T-helper 1 cell treated with Interleukin-12 subunit alpha and Interleukin-12 subunit beta and Interleukin-4 antibody, amounts not matched to agents 30 ng/mL and 1 ng/mL, for 36 hours (primary cell): ENCODE results near the gene CGB8. TPM values are rescaled to one million over a fixed set of nuclear protein-coding genes. Genes with fewer than 3 reads are reported as not detected.

Source experiments
- intact Hi-C: fragments of 100-400 bp; cut with micrococcal nuclease; formaldehyde crosslinking; loops from one replicate; pipeline ENCODE4 v1.15.1; 2024
- total RNA-seq: library from RNA; stranded (reverse); gene quantifications from 2 replicates; pipeline ENCODE4 v1.2.3, GENCODE V29; 2022

CGB8 gene
- total RNA-seq, 1 donor from 2014 or later, result not detected

DNA sequence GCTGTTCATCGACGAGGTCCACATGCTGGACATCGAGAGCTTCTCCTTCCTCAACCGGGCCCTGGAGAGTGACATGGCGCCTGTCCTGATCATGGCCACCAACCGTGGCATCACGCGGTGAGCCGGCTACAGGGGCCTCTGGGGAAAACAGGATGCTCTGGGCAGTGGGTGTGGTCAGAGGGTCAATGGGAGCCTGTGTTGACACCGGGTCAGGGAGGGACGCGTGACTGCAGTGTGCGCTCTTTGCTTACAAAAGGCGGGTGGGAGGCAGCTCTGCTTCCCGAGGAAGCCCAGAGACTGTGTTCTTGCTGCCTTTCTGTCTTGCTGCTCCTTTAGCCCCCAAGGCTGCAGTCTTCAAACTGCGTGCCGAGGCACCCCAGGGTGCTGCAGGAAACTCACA lies 37.7 kb downstream of the CGB8 start:
- intact Hi-C loops, result no loop called here

DNA sequence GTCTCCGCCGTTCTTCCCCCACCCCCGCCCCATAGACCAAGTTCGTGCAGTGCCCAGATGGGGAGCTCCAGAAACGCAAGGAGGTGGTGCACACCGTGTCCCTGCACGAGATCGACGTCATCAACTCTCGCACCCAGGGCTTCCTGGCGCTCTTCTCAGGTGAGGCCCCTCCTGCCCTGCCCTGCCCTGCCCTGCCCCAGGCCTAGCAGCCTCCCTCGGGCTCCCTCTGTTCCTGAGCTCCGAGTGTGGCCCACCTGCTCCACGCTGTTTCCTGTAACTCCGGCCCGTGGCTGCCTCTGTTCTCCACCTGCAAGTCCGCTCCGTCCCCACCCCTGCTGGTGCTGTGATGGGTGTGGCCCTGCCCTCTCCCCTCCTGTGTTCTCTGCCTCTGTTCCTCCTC lies 38.5 kb downstream of the CGB8 start:
- intact Hi-C loops, result no loop called here

DNA sequence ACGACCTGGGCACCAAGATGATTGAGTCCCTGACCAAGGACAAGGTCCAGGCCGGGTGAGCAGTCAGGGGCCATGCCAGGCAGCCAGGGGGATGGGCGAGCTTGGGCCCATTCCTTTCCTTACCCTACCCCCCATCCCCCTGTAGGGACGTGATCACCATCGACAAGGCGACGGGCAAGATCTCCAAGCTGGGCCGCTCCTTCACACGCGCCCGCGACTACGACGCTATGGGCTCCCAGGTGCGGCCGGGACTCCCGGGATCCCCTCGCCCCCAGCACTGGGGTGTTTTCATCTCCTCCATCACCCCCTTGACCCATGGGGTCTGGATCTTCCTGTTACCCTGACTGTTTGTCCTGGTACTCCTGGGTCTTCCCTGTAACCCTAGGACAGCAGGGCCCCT lies 39.1 kb downstream of the CGB8 start:
- intact Hi-C loops, result no loop called here

DNA sequence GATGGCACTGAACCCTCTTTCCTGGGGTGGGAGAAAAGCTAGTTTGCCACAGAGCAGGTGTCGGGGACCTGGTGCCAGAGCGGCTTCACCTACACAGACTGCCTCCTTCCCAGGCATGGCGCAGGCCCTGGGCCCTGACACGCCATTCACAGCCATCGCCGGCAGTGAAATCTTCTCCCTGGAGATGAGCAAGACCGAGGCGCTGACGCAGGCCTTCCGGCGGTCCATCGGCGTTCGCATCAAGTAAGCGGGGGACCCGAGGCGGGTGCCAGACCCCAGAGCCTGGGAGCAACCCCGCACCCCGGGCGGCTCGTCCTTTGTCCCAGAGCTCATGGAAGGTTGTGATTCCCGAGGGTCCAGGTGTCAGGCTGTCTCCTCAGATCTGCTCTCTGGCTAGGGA lies 42.0 kb downstream of the CGB8 start:
- intact Hi-C loops, result no loop called here

DNA sequence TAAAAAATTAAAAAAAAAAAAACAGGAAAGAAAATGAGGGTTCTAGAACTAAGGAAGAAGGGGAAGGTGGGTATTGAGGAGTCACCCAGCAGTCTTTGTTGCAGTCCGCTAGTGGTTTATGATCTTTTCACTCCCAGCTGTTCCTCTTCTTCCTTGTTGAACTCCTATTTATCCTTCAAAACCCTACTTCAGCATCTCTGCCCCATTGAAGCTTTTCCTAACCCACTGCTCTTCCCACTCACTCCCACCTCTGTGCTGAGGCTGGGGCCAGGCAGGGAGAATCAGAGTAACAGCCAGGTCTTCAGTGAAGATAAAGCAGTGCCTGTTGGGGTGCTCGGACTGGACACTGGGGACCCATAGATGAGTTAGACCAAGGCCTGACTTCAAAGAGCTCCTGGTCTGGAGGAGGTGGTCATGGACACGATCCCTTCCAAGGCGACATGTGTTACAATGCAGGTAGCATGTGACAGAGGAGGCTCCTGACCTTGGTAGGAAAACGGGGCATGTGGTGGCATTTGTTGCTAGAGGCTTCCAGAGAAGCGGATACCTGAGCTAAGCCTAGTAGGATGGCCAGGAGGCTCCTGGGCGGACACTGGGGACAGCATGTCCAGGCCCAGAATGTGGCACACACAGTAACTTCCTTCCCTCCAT lies 43.8 kb downstream of the CGB8 start:
- intact Hi-C loops, result no loop called here

DNA sequence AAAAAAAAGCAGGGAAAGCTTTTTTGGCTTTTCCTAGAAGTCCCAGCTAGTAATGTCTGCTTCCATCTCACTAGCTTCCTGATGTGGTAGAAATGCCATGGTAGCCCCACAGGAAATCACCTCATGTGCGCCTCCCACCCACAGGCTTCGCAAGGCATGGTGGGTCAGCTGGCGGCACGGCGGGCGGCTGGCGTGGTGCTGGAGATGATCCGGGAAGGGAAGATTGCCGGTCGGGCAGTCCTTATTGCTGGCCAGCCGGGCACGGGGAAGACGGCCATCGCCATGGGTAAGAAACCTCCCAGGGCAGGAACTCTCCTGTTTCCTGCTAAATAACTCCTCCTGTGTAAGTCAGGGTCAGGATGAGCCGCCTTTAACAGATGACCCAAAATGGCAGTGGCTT lies 44.8 kb downstream of the CGB8 start:
- intact Hi-C loops, result no loop called here

DNA sequence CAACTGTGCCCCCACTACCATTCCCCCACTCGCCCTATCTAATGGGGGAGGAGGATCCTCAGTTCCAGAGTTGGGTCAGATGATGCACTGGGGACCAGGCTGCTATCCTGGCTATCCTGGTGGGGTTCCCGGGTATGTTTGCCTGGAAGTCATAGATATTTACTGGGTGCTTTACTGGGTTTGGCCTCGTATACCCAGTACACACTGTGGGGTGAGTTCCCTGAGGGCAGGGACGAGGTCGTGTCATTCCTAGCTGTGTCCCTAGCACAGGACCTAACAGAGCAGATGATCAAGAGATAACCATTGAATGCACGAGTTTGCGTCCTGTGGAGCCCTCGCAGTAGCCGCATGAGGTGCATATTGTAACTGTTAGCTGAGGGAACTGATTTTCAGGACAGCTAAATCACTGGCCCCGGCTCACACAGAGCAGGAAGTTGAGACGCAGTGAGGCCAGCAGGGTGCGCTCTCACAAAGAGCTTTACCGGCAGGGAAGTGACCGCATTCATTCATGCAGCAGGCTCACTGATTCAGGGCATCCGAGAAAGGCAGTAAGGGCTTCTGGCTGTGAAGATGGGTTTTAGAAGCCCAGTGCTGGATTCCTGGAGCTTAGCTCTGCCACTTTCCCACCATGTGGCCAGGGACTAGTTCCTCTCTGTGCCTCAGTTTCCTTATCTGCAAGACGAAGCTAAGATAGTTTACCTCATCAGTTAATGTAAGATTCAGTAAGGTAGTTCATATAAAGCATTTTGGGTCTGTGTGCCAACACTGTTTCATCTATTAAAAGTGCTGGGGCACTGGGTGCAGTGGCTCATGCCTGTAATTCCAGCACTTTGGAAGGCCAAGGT lies 49.2 kb downstream of the CGB8 start:
- intact Hi-C loops, result loop anchor here (1.0 kb wide), 2 partner anchors 98 to 200 kb away; no protein-coding TSS in a partner anchor

DNA sequence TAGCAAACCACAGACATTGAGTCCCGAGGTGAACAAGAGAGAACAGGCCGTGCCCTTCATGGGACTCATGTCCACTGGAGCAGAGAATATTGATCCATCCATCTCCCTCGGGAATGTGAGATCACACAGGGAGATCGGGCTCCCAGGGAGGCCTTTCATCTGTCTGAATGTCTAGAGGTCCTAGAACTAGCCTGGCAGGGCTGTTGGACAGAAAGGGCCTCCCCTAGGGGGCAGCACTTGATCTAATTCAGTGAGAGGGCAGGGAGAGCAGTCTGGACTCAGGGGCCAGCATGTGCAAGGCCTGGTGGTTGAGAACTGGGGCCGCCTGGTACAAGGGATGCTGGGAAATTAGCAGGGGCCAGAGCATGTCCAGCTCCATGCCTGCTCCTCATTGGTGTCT lies 50.9 kb downstream of the CGB8 start:
- intact Hi-C loops, result no loop called here

Other genes with a start within 250 kb of the CGB8 start
- gene BCAT2, start 238.1 kb downstream of the CGB8 start, total RNA-seq, result 55.1 and 56.3 TPM in 2 replicates
- gene HSD17B14, start 212.6 kb downstream of the CGB8 start, total RNA-seq, result 1.3 TPM in 2 replicates
- 1.3 and 3.2 TPM in 2 replicates for gene PLEKHA4, start 180.5 kb downstream of the CGB8 start, total RNA-seq
- 37.9 and 38.1 TPM in 2 replicates for gene PPP1R15A, start 176.7 kb downstream of the CGB8 start, total RNA-seq
- gene TULP2, start 150.4 kb downstream of the CGB8 start, total RNA-seq, result not detected in 2 replicates
- 273 and 277 TPM in 2 replicates for gene NUCB1, start 148.8 kb downstream of the CGB8 start, total RNA-seq
- 0.34 TPM in 1 of 2 replicates, not detected in the other for gene DHDH, start 115.4 kb downstream of the CGB8 start, total RNA-seq
- 376 and 407 TPM in 2 replicates for gene BAX, start 94.2 kb downstream of the CGB8 start, total RNA-seq
- 1,064 and 1,113 TPM in 2 replicates for gene FTL, start 83.8 kb downstream of the CGB8 start, total RNA-seq
- 67.8 and 76.2 TPM in 2 replicates for gene GYS1, start 55.8 kb downstream of the CGB8 start, total RNA-seq
- gene RUVBL2, start 55.2 kb downstream of the CGB8 start, total RNA-seq, result 87.7 and 96.1 TPM in 2 replicates
- gene LHB, start 32.0 kb downstream of the CGB8 start, total RNA-seq, result not detected in 2 replicates
- not detected in 2 replicates for gene CGB3, start 24.8 kb downstream of the CGB8 start, total RNA-seq
- gene CGB2, start 17.2 kb downstream of the CGB8 start, total RNA-seq, result not detected in 2 replicates
- not detected in 2 replicates for gene CGB1, start 12.2 kb downstream of the CGB8 start, total RNA-seq
- not detected in 2 replicates for gene CGB5, start 5.3 kb downstream of the CGB8 start, total RNA-seq
- gene CGB7, start 8.6 kb upstream of the CGB8 start, total RNA-seq, result not detected in 2 replicates
- gene NTF4, start 15.7 kb upstream of the CGB8 start, total RNA-seq, result not detected in 2 replicates
- gene KCNA7, start 23.6 kb upstream of the CGB8 start, total RNA-seq, result 0.07 TPM in 1 of 2 replicates, not detected in the other
- 233 and 234 TPM in 2 replicates for gene SNRNP70, start 36.3 kb upstream of the CGB8 start, total RNA-seq
- 2.1 and 3.4 TPM in 2 replicates for gene LIN7B, start 65.3 kb upstream of the CGB8 start, total RNA-seq
- gene C19orf73, start 70.0 kb upstream of the CGB8 start, total RNA-seq, result 0.98 and 1.1 TPM in 2 replicates
- gene PPFIA3, start 70.4 kb upstream of the CGB8 start, total RNA-seq, result 3.3 and 3.5 TPM in 2 replicates
- not detected in 2 replicates for gene HRC, start 106.3 kb upstream of the CGB8 start, total RNA-seq
- 0.54 and 1.0 TPM in 2 replicates for gene TRPM4, start 108.7 kb upstream of the CGB8 start, total RNA-seq